GM18502 (cell line): ENCODE results near the gene TRIM25.
"Not testable (repeated sequence)": the region's sequence is repeated elsewhere in the genome, so short reads cannot be mapped to it uniquely, and the experiment has no call there.

ENCODE experiments used
- ATAC-seq: cut with Tn5 transposase; IDR thresholded peaks from one replicate; pipeline ENCODE4 v1.9.1; 2021; ENCODE audit warnings: mild to moderate bottlenecking; ENCODE audit not compliant: unreplicated experiment, poor library complexity

Gene TRIM25, protein sequence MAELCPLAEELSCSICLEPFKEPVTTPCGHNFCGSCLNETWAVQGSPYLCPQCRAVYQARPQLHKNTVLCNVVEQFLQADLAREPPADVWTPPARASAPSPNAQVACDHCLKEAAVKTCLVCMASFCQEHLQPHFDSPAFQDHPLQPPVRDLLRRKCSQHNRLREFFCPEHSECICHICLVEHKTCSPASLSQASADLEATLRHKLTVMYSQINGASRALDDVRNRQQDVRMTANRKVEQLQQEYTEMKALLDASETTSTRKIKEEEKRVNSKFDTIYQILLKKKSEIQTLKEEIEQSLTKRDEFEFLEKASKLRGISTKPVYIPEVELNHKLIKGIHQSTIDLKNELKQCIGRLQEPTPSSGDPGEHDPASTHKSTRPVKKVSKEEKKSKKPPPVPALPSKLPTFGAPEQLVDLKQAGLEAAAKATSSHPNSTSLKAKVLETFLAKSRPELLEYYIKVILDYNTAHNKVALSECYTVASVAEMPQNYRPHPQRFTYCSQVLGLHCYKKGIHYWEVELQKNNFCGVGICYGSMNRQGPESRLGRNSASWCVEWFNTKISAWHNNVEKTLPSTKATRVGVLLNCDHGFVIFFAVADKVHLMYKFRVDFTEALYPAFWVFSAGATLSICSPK

DNA sequence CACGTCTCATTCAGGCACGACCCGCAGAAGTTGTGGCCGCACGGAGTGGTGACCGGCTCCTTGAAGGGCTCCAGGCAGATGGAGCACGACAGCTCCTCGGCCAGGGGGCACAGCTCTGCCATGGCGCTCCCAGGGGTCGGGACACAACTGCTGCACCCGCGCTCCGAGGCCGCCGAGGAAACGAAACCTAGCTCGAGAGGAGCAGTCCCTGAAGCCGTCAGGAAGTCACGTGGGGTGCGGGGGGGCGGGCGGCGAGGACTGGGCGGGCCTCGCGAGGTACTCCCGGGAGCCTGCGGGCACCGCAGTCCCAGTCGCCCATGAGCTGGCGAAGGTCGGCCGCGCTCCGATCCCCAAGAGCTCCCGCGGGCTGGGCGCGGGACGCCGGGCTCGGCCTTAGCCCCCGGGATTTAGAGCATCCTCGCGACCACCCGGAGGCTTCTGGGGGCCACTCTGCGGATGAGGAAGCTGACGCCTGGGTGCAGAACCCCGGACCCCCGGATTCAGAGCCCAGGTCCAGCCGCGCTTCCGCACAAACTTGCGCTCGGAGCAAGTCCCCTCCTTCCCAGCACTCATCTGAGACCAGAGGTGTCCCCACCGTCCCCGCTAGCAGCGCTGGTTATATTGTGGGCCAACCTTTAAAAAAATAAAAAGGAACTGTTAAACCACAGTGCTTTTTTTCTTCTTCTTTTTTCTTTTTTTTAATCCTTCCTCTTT lies at the start of gene TRIM25:
Gene TRIM25, minus strand, starts transcription at position 183 of the 714 bp plus-strand sequence. Its CDS starts 61 bp downstream, at position 122.
- ATAC-seq: peak; percentile 76

DNA sequence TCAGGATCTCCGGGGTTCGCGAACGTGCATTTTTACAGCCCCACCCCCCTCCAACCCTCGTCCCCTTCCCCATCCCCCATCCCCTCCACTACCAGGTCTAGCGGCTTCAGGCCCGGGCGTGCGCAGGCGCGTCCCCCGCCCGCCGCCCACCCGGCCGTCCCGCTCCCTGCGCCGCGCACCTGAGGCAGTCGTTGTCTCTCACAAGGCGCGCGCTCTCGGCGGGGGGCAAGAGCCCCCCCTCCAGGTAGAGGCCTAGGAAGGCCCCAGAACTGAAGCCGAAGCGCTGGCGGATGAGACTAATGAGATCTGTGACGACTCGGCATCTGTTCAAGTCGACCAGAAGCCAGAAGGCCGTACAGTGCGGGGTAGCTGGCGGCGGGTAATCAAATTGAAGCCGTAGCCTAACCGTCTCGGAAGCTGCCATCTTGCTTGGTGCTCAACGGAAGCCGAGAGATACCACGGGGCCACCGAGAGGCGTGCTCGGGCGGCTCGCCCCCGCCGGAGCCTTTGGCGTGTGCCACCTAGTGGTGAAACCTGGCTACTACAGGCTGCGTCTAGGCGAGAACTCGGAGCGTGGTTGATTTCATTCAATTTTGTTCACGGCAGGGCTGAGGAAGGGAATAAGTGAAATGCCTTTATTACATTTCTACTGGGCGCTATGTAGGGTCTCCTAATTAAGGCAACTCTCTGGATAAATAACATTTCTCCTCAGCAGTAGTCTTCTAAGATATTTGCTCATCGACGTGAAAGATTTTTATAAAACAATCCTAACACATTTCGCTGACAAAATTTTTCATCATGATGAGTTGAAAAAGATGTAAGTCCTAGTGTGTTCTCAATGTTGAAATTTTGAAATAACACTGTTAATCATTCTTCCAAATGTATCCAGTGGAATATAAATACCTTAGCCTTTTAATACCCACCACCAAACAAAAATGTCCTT lies 47.0 kb upstream of the TRIM25 start, which contains the start of gene COIL:
Gene COIL, minus strand, starts transcription at position 455 of the 943 bp plus-strand sequence. Its CDS starts 31 bp downstream, at position 424.
- peak; percentile 94 for ATAC-seq

DNA sequence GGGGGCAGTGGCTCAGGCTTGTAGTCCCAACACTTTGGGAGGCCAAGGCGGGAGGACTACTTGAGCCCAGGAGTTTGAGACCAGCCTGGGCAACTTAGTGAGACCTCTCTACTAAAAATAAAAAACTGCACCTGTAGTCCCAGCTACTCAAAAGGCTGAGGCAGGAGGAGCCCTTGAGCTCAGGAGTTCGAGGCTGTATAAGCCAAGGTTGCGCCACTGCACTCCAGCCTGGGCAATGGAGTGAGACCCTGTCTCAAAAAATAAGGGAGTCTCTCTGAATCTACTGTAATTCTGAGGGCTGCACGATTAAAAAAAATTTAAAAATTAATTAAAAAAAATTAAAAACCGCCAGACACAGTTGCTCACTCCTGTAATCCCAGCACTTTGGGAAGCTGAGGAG lies 43.1 kb upstream of the TRIM25 start:
- ATAC-seq: no peak

DNA sequence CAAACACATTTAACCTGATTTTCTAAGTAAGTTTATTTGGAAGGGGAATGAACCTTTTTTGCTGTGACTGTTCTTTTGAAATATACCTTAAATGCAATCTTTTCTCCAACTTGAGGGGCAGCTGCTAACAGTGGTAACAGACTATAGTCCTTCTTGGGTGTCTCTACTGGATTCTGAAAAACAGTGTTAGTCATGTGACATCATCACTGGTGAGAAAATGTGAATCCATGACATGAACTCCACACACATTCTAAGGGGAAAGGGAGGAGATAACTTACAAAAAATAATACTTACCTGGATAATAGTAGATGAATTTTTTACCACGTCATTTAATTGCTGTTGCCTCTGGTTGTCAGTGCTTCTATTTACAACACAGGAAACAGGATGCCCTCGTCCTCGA lies 35.7 kb upstream of the TRIM25 start:
- ATAC-seq: no peak

DNA sequence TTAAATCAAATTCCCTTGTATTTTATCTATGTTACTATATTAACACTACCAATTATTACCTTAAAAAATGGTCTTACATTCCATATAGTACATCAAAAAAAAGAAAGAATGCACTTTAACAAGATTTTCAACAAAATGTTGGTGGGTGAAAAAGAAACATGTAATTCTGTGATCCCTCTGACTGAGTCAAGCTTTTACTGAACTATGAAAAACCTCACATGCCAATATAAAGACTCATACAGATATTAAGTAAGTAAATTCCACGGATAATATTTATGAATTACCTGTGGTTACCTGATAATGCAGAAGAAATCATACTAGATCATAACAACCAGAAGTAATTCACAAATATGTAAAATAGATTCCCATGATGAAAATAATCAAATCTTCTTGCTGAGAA lies 34.6 kb upstream of the TRIM25 start:
- ATAC-seq: no peak

DNA sequence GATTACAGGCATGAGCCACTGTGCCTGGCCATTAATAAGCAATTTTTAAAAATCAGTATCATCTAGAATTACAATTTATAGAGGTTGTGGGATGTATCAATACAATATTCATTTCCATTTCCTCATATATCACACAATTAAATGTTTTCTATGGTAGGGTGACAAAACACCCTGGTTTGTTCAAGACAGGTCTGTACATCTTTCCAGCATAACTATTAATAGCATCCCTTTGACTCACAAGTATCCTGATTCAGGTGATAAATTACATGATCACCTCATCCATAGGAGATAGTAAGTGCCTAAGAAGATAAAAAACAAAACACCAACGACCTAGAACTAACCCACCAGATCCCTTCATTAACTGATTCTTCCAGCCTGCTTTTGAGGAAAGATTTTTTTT lies 33.9 kb upstream of the TRIM25 start:
- no peak for ATAC-seq

DNA sequence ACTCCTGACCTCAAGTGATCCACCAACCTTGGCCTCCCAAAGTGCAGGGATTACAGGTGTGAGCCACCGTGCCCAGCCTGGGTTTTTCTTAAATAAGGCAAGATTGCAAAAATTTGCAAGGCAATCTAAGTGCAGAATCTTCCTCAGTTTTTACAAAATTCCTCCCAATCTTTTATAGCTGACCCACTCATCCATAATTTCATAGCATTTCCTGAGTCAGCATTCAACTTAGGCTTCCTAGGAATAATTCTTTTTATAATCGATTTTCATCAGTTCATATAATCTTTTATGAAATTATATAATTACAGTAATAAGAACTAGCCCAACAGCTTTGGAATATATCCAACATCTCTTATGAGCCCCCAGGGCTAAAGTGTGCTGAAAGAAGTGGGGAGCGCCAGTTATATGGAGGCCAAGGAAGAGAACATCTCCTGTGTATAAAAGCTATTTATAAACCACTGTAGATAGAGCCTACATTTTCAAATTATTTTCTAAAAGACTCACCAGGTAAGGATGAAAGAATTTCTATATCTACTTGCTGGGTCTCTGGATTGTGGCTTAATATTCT lies 32.2 kb upstream of the TRIM25 start:
- no peak for ATAC-seq

DNA sequence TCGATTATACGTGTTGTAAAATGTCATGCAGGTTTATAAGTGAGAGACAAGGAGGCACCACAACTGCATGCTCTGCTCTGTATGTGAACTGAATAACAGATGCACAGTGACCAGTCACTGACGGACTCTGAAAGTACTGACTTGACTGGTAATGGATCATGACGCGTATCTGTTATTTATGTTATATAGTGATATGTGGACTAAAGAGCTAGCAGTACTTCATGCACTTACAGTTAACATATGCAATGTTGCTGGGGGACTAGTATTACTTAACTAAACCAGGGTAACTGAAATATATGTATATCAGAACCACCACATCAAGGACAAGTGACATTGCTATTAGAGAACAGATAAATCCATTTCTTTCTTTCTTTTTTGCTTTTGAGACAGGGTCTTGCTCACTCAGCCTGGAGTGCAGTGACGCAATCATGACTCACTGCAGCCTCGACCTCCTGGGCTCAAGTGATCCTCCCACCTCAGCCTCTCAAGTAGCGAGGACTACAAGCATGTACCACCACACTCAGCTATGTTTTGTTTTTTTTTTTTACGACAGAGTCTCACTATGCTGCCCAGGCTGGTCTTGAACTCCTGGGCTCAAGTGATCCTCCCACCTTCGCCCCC lies 29.8 kb upstream of the TRIM25 start:
- ATAC-seq: no peak

DNA sequence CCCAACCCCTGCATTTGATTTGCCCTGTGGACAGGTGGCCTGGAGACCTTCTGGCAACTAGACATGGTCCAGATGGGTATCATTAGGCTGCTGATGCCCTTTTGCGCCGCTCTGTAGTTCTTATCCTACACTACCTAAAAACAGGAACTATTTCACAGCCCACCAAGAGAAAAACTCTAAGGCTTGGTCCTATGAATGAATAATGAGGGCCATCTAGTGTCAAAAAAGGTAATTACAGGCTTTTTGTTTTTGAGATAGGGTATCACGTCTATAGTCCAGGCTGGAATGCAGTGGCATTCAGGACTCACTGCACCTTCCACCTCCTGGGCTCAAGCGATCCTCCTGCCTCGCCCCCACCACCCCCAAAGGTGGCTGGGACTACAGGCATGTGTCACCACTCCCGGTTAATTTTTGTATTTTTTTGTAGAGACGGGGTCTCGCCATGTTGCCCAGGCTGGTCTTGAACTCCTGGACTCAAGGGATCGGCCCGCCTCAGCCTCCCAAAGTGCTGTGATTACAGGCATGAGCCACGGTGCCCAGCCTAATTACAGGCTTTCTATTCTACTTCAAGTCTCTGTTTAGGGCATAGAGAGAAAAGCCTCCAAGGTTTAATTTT lies 26.1 kb upstream of the TRIM25 start:
- peak; percentile 67 for ATAC-seq

DNA sequence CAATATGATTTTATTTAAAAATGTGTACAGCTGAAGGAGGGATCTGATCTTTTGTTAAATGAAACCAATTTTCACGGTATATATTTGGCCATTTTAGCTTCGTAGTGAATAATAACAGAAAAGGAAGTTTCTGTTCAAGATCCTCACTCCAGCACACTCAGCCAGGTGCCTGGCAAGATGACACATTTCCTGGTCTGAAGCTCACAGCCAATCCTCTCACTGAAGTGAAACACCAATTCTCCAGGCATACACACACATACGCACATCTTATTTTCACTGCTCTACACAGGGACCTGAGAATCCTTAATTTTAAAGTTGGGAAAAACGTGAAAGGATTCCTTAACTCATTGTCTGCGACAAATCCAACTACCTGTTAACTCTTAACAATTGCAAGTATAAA lies 24.4 kb upstream of the TRIM25 start:
- ATAC-seq: not testable (repeated sequence)

DNA sequence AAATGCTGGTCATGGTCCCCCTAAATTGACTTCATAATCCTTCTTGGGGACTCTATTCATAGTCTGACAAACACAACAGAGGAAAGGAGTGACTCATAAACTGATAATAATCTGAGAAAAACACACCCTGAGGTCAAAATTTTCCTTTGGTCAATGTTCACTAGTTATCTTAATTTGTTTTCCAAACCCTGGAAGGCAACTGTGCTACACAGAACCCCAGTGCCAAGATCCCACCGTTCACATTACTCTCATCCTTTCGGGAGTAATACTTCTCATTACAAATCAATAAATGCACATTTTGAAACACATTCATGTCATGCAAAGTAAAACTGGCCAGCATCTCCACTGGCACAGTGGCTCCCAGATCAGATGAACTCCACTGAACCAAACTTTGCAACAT lies 23.8 kb upstream of the TRIM25 start:
- ATAC-seq: no peak

DNA sequence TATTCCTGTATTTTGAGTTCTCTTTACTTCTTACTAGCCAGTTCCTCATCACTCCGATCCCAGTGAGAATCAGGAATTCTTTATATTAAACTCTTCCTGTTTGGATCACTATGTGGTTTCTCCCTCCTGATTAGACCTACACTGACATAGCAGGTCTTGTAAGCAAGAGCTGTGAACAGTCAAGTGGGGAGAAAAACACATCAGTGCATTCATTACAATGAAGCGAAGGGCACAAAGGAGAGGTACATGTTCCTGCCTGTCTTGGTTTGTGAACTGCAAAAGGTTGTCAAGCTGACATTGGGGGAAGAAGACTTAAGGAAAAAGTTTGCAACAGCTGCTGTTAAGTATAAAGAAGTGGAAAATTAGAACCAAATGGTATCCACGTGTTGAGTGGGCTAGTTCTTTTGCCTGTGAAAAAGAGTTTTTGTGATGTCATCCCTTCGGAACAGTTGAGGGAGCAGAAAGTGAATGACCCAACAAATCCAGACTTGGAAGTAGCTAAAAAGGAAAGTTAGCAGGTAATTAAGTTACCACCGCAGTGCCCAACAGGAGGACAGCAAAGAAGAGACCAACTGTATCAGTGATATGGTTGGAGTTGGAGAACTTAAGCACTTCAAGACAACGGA lies 23.0 kb upstream of the TRIM25 start:
- no peak for ATAC-seq

DNA sequence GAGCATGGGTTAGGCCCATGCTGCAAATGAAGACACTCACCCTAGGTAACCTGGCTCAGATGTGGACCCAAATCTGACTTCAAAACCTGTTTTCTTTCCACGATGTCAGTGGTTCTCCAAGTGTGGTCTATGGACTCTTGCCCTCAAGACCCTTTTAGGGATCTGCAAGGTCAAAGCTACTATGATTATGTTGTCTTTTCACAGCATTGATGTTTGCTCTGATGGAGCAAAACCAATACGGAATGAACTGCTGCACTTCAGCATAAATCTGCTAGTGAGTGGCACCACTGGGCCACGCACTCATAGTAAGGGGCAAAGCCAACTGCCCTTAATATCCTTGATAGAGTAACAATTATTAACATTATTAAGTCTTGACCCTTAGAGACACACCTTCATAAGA lies 21.6 kb upstream of the TRIM25 start:
- ATAC-seq: no peak

DNA sequence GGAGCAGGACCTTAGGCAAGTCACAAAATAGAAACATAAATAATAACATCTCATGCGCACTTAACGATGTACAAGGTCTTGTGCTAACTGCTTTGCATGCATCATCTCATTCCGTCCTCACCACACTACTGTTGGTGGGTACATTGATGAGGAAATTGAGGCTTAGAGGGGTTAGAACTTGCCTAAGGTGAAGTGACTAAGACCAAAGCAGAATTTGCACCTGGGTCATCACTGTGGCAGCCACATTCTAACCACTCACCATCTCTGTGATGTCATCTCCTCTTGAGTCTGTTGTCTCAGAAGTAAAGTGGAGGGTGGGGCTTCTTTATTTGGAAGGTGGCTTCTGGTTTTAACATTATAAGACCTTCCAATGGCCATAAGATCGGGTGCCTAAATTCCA lies 20.4 kb upstream of the TRIM25 start:
- no peak for ATAC-seq

DNA sequence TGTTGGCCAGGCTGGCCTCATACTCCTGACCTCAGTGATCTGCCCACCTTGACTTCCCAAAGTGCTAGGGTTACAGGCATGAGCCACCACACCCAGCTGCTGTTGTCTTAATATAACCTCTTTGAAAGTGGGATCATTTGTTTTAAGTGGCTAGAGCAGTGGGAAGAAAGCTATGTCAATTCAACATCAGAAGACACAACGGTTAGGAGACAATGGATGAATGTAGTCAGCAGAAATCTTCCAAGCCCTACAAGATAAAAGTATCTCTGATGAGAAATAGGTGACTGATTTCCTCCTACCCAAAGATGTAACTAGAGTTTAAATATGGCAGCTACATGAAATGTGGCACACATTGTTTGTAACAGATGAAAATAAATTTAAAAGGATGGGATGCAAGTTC lies 20.0 kb upstream of the TRIM25 start:
- ATAC-seq: no peak

DNA sequence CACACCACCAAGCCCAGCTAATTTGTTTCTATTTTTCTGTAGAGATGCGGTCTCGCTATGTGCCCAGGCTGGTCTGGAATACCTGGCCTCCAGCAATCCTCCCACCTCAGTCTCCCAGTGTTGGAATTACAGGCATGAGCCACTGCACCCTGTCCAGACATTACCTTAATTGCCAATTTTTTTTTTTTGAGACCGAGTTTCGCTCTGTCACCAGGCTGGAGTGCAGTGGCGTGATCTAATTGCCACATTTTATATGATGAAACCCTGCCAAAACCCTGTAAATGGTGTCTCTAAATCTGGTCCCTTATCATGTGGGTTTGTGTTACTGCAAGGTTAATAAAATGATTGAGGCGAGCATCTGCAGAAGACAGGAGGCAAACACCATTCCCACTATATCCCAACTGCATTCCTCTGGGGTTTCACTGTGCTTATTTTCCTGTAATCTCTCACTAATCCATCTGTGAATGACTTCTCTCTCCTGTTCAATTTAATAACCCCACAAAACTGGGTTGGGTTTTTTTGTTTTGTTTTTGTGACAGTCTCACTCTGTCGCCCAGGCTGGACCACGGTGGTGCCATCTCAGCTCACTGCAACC lies 19.4 kb upstream of the TRIM25 start:
- no peak for ATAC-seq

DNA sequence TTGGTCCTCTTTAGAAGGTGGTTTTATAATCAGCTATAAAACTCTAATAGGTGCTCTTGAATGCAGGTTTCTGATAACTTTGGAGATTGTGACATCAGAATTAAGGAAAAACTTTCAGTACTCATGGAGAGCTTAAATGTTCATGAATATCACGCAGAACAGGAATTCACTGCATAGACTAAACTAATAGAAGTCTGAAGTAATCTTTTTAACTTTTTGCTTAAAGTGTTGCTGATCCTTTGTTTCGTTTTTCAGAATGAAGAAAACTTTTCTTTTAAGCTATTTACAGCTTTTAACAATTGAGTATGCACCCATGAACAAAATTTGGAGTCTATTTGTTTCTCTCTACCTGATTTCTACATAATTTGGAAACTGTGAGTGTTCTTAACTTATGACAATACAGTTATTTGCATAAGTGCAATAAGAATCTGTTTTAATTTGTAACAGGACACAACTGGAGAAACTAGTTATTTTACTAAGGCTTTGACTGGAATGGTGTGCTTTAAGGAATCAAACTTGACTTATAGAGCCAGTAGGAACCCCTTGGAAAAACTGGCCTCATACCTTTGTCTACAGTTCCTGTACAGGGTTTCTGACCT lies 17.0 kb upstream of the TRIM25 start:
- no peak for ATAC-seq
